ENCODE measurements around the gene C1QL4. TPM values are rescaled to one million over a fixed set of nuclear protein-coding genes. Genes with fewer than 3 reads are reported as not detected.

C1QL4 gene
- total RNA-seq, 2 donors from 2014 or later: not detected

DNA sequence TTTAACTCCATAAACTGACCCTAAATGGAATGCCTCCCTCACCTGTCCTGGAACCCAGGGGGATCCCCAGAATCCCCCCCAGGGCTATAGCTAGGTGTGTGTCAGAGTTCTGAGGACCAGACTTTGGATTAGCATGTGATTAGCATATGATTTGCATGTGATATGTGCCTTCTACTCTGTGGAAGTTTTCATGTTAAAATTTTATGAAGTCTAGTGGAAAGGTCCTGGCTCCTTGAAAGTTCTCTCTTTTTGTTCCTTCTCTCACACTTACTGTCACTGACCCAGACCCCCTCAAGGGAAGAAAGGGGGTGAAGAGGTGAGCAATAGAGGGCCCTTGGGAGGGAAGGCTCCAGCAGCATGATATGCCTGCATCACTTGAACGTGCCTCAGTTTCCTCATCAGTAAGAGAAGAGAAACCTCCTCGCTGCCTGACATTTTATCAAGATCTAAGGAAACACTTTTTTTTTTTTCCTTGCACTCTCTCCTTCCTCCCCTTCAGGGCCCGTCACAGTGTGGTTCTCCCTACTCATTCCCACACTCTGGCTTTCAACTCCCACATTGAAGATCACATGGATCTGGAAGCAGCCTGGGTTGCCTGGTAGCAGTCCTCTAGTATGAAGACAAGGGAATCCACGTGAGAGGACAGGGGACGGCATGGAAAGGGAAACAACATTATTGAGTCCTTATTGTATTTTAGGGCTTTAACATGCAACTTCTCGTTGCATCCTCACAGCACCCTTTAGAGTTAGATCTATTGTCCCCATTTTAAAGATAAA lies 3.3 kb upstream of the C1QL4 start:
- intact Hi-C loops (cut with DNase I): no loop called here
- Histone ChIP-seq H3K9me3 (no peaks in the 10 kb centered on the region), H3K4me1 (peaks cover 23% of the 10 kb centered on the region)

DNA sequence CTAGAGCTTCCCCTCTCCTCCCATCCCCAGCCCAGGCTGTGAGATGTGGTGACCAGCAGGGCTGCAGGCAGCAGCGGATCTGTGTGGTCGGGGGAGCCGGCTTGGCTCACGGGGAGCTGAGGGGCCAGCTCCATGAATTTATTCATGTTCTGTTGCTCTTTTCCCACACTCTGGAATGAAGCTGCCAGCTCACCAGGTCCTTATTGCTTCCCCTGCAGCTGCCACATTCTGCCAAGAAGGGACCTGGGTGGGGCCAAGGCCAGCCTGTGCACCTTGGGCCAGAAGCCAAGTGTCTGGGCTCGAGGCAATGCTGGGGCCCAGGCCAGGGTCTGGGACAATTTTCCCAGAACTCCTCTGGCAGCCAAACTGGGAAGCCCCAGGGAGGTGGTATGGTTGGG lies 2.5 kb upstream of the C1QL4 start:
- H3K27me3 ChIP-seq: peaks cover 51% of the 10 kb centered on the region
- TF ChIP-seq CTCF (IDR thresholded peaks at IDR 0.05): no peak
- no peak overlapping the region for H3K4me3 ChIP-seq
- no peaks in the 10 kb centered on the region for H3K36me3 ChIP-seq
- H3K4me1 ChIP-seq: peaks cover 20% of the 10 kb centered on the region
- DNase-seq: peak; percentile 86
- no peak overlapping the region for H3K27ac ChIP-seq
- peak overlapping the region; percentile 38 to 40 for H3K9ac ChIP-seq (ENCODE audit: low read depth in 2 of 2, low read length in 2 of 2)
- H3K9me3 ChIP-seq: no peaks in the 10 kb centered on the region
- intact Hi-C loops (cut with DNase I): loop anchor here (2.0 kb wide), 1 partner anchor 51 kb away; no protein-coding TSS in a partner anchor

More for the DNA sequence above, 3.3 kb upstream of the C1QL4 start:
- H3K27ac ChIP-seq: no peak overlapping the region
- H3K27me3 ChIP-seq: peaks cover 52% of the 10 kb centered on the region
- H3K9ac ChIP-seq (ENCODE audit: low read depth in 2 of 2, low read length in 2 of 2): no peak overlapping the region
- TF ChIP-seq CTCF (IDR thresholded peaks at IDR 0.05): no peak
- H3K4me3 ChIP-seq: no peak overlapping the region
- H3K36me3 ChIP-seq: no peaks in the 10 kb centered on the region
- no peak for DNase-seq

DNA sequence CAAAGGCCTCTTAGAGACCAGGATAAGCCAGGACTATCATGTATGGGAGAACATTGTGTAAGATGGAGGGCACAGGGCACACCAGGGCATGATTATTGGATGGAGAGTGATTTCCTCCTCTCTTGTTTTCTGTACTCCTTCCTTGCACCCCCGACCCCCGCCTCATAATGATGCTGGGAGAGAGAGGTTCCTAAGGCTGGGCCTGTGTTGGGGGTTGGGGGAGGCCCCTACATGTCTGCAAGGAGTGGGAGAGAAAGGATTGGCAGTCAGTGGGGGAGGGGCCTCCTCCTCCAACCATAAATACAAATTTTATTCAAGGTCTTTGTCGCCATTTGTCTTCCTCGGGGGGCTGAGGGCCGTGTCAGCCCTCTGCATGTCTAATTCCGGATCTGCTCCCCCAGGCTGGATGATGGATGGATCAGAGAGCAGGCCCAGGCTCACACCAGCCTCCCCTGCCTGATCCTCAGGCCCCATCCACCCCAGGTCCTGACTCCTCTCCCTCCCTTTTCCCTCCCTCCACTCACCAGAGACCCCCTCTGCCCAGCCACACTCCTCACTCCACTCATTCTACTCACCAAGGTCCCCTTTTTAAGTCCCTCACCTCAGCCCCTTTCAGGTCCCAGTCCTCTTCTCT lies 2.0 kb upstream of the C1QL4 start:
- peak overlapping the region; percentile 38 to 40 for H3K9ac ChIP-seq (ENCODE audit: low read depth in 2 of 2, low read length in 2 of 2)
- no peak for TF ChIP-seq CTCF (IDR thresholded peaks at IDR 0.05)
- H3K9me3 ChIP-seq: no peaks in the 10 kb centered on the region
- peaks cover 51% of the 10 kb centered on the region for H3K27me3 ChIP-seq
- no peak overlapping the region for H3K27ac ChIP-seq
- intact Hi-C loops (cut with DNase I): loop anchor here (2.0 kb wide), 1 partner anchor 50 kb away; no protein-coding TSS in a partner anchor
- H3K4me3 ChIP-seq: no peak overlapping the region
- no peaks in the 10 kb centered on the region for H3K36me3 ChIP-seq
- peaks cover 20% of the 10 kb centered on the region for H3K4me1 ChIP-seq
- no peak for DNase-seq

DNA sequence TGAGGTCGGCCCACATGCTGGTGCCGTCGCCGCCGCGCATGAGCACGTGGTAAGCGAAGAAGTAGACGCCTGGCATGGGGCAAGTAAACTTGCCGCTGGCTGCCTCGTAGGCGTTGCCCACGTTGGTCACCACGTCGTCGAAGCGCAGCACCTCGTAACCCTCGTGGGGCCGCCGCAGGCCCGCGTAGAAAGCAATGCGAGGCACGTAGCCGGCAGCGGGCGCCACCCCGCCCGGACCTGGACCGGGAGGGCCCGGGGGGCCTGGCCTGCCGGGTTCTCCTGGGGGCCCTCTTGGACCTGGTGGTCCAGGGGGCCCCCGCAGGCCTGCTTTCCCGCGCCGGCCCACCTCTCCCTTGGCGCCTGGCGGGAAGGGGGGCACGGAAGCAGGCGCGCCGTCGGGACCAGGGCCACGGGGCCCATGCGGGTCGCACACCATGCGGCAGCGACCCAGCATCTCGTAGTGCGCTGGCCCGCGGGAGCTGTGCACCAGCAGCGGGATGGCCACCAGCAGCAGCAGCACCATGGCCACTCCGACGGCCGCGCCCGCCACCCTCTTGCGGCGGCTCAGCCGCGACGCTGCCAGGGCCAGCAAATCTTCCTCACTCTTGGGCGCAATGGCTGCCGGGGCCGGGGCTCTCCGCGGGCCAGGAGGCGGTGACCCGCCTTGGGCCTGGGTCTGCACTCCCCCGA lies 888 bp downstream of the C1QL4 start:
- Histone ChIP-seq H3K4me3 (no peak overlapping the region), H3K27me3 (peaks cover 35% of the 10 kb centered on the region), H3K9me3 (no peaks in the 10 kb centered on the region), H3K9ac (ENCODE audit: low read depth in 2 of 2, low read length in 2 of 2) (no peak overlapping the region), H3K36me3 (no peaks in the 10 kb centered on the region), H3K27ac (no peak overlapping the region), H3K4me1 (peaks cover 6% of the 10 kb centered on the region)
- no peak for TF ChIP-seq CTCF (IDR thresholded peaks at IDR 0.05)
- intact Hi-C loops (cut with DNase I): no loop called here
- DNase-seq: no peak

GRCh38 chr12:49335118-49335954 lies 1.7 kb downstream of the C1QL4 start:
- no peak for DNase-seq
- Histone ChIP-seq H3K9ac (ENCODE audit: low read depth in 2 of 2, low read length in 2 of 2) (no peak overlapping the region), H3K27ac (no peak overlapping the region), H3K4me1 (peaks cover 6% of the 10 kb centered on the region), H3K27me3 (peaks cover 35% of the 10 kb centered on the region), H3K4me3 (no peak overlapping the region), H3K9me3 (no peaks in the 10 kb centered on the region), H3K36me3 (no peaks in the 10 kb centered on the region)
- TF ChIP-seq CTCF (IDR thresholded peaks at IDR 0.05): no peak
- intact Hi-C loops (cut with DNase I): no loop called here

All from colonic mucosa (tissue), 4 donors.